Left colon (tissue), 2 donors: ENCODE results near the gene FOXP2. TPM values are rescaled to one million over a fixed set of nuclear protein-coding genes. Genes with fewer than 3 reads are reported as not detected.

Source experiments
- ATAC-seq: fragments of 200-7000 bp; cut with Tn5 transposase; one replicate; pipeline ENCODE4 v1.9.1; 2020; ENCODE audit warnings: mild to moderate bottlenecking, moderate library complexity
- DNase-seq, 2 donors: peaks; one replicate each; pipeline ENCODE4 v3.0.0-alpha.2; 2020
- intact Hi-C, 2 donors: fragments of 100-400 bp; cut with DNase I in 1 of 2; cut with micrococcal nuclease in 1 of 2; formaldehyde crosslinking; loops; one replicate each; pipeline versions ENCODE4 v1.11.2 to v1.14.0; 2022; cut with DNase I, micrococcal nuclease
- microRNA-seq, 2 donors: library from miRNA; unstranded; fragments of <30 nt; microRNA quantifications; one replicate each; pipeline versions ENCODE4 v1.1.0 to v1.2.0, GENCODE V29; 2020
- total RNA-seq, 2 donors: library from RNA; stranded (reverse); fragmentation: NEBNext Ultra II Directional; extraction: Animal tissue kit (Norgen Biotek cat#: 25700); gene quantifications; one replicate each; pipeline ENCODE4 v1.2.1, GENCODE V29; 2021
- donor health status: DM: no; HTN: no; CAD: no.
- donor health status: DM: yes; HTN: yes; CAD: no.

The FOXP2 gene
- total RNA-seq, 2 donors from 2014 or later, result 12.8 to 21.1 TPM

GRCh38 chr7:114741911-114742310, 327.3 kb downstream of the FOXP2 start:
- no peak for ATAC-seq
- intact Hi-C loops, result no loop called here
- DNase-seq, result no peak

Small RNA genes lying within 50 kb of the gene (microRNA-seq; reads per million reads assigned to microRNA genes)
- gene MIR3666, result 0 reads per million in 2 donors
